GM18517 (cell line): ENCODE data around the gene MRPL20.
"Not testable (repeated sequence)": the region's sequence is repeated elsewhere in the genome, so short reads cannot be mapped to it uniquely, and the experiment has no call there.

Experiments
- ATAC-seq: cut with Tn5 transposase; IDR thresholded peaks from one replicate; pipeline ENCODE4 v1.9.1; 2021; ENCODE audit warnings: mild to moderate bottlenecking, moderate library complexity; ENCODE audit not compliant: unreplicated experiment

The MRPL20 gene

DNA sequence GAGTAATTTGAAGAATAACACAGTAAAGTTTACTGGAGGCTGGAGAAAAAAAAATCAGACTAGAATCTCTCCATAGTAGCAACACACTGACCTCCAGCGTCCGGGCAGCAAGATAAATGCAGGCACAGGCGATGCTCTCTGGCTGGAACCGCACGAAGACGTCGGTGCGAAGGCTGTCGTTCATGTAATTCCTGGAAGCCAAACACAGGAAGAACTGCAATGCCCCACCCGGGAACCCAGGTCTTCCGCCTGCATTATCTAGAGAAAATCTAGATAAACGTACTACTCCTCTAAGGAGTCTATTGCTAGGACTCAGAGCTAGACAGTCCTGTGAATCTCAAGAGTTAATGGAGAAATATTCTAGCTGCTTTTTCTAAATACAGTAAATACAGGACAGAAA lies 16.4 kb downstream of the MRPL20 start:
- no peak for ATAC-seq

DNA sequence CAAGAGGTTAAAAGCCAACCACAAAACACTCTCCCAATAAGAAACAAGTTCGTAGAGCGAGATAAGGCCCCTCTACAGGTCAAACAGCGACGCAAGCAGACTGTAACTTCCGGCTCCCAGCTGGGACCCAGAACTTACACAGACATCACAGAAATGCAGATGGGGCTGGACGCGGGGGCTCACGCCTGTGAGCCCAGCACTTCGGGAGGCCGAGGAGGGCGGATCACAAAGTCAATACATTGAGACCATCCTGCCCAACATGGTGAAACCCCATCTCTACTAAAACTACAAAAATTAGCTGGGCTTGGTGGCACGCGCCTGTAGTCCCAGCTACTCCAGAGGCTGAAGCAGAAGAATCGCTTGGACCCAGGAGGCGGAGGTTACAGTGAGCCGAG lies 19.0 kb downstream of the MRPL20 start:
- ATAC-seq: no peak

DNA sequence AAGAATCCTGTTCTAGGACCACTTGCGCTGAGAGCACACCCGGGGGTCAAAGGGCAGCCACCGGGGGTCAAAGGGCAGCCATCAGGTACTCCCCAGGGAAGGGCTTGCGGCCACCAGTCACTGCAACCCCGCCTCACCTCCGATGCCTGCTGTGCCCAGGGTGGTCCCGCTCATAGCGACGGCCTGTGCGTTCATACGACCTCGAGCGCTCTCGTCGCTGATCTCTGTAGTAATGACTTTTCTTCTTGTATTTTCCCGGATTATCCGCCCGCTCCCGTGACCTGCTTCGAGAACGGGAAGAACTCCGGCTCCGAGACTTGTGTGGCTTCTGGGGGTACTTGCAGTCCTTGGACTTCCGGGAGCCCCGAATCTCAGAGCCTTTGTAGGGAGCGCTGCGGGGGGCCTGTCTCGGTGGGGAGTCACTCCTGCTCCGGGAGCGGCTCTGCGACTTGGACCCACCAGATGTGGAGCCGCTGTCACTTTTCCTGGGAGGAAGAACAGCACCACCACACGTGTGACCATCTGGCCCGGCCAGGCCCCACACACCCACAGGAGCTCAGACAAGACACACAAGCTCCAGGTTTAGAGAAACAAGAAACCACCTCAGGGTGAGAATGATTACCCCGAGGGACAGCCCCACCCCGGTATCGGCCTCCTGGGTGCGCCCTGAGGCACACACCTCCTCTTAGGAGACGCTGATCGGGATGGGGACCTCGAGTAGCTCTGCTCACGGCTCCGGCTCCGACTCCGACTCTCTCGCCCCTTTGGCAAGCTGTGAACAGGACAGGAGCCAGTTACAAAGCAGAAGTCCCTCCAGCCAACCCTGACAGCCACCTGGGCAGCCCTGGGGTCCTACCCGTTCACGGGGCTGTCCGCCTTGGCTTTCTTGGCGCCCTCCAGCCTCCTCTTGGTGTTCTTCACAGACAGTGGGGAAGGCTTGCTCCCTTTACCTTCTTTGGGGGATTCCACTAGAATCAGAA lies 19.7 kb downstream of the MRPL20 start:
- no peak for ATAC-seq

DNA sequence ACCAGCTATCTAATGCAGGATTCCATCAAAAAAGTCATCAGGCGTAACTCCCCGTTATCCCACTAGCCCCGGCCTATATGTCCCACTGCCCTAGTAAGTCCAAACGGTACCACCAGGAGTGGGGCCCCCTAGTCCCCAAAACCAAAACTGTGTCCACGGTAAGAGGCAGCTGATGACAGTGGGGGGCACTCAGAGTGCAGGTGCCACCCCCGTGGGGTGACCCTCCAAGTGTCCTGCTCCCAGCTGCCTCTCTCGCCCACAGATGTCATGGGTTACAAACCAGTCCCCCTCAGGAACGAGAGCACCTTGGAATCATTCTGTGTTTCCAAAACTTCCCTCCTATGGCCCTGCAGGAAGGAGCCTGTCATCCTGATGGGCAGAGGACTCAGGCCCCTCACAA lies 21.2 kb downstream of the MRPL20 start:
- ATAC-seq: no peak

DNA sequence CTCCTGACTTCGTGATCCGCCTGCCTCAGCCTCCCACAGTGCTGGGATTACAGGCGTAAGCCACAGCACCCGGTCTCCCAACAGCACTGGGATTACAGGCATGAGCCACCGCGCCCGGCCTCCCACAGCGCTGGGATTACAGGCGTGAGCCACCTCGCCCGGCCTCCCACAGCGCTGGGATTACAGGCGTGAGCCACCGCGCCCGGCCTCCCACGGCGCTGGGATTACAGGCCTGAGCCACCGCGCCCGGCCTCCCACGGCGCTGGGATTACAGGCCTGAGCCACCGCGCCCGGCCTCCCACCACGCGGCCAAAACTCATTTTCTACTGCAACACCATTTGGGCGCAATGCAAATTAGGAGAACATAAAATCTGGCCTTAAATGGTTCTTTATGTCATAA lies 21.8 kb downstream of the MRPL20 start:
- ATAC-seq: not testable (repeated sequence)

DNA sequence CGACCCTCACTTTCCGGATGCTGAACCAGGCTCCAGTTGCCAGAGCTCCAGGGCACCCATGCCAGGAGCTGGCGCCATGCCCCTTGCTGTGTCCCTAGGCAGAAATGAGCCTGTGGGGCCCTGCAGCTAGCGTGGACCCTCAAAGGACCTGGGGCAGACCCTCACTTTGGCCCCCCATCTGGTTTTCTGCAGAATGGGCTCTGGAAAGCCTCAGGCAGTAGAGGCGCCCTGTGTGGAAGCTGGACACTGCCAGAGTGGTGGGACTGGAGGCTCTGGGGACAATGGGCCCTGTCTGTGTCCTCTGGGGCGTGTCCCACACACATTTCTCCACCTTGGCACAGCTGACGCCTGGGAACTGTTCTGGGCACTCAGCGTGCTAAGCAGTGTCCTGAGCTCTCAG lies 25.8 kb downstream of the MRPL20 start:
- ATAC-seq: no peak

DNA sequence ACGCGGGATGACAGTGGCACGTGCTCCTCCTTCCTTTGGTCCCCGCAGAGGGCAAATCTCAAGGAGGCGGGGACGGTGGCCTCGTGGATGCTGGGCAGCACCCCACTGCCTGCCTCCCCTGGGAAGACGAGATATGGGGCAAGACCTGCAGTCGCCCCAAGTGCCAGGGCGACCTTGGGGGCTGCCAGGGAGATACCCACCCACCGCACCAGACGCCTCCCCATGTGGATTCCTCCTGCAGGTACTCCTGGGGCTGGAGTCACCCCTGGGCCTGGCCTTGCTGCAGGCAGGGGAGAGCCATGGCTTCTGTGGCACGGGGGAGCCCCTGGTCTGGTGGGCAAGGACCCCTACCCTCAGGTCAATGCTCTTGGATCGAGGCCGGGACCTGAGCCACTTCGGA lies 26.2 kb downstream of the MRPL20 start:
- ATAC-seq: no peak

DNA sequence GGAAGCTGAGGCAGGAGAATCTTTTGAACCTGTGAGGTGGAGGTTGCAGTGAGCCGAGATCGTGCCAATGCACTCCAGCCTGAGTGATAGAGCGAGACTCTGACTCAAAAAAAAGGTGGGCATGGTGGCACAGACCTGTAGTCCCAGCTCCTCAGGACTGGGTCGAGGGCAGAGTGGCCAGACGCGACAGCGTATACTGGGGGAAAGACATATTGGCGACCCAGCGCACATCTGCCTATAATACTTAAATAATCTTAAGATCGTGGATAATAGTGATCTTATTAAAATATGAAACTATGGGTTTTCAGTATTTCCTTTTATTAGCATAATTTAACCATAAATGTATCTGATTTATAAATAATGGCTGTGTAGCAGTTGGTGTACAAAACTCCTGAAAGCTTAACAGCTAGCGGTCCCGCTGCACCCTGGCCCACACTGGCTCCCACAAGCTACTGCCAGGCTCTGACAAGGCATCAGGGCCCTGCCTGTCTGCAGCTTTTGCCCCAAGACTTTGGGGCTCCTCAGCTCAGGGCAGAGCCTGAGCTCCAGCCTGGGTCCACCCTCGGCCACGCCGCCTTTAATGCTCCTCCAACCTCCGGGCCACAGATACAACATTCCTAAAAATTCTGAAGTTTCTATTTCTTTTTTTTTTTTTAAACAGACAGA lies 29.4 kb downstream of the MRPL20 start:
- ATAC-seq: no peak

DNA sequence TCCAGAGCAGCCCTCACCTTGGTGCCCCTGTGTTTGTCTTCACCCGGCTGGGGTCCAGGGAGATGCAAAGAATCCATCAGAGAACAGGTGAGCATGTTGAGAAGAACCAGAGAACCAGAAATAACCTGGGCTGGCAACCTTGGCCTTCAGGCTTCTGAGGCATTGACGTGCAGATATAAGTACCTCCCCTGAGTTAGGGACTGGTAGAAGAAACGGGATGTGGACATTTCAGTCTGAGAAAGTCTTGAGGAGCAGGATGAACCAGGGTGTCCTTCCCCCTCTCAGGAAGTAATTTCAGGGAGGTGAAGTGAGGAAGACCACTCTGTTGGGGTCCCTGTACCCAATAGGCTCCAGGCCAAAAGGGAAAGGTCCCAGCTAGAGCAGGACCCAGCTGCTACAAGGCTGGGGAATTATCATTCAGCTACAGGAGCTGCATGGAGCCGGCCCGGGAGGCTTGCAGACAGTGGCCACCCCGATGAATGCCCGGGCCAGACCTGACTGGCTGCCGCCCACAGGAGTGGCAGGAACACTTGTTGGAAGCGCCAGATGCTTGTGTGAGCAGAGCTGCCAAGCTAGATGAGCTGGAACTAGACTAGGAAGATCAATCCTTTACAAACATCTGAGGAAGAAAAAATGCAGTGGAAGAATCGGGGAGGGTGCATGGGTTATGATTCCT lies 30.4 kb downstream of the MRPL20 start:
- ATAC-seq: no peak

DNA sequence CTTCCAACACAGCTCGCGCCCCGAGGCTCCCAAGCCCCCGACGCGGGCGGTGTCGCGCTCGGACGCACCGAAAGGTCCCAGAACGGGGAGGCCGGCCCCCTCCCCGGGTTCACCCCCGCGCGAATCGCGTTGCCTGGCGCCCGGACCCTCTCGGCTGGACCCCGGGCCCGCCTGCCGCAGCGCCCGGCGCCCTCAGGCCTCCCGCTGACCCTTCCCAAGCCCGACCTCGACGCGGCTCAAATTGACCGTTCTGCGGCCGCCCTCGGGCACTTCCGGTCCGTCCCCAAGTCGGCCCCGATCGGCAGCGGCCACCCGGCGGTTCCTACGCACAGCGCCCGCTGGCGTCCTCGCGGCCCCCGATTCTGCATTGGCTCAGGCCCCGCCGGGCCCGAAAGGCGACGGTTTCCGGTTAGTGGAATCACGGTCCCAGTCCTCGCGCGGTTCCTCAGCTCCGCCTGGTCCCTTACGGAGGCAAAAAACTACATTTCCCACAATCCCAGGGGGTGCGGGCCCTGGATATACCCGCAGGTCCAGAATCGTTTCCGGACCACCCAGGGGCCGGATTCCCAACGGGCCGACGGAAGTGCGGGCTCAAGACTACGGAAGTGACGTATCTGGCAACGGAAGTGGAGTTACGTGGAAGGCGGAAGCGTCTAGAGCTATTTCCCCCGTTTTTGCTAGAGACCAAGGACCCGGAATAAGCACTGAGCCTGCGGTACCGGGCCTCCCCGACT lies 32.0 kb downstream of the MRPL20 start, which contains the start of gene AURKAIP1:
AURKAIP1 (minus strand) TSS at position 279 of the 734 bp plus-strand sequence. CDS start 451 bp downstream, outside the sequence.
- peak; percentile 93 for ATAC-seq

DNA sequence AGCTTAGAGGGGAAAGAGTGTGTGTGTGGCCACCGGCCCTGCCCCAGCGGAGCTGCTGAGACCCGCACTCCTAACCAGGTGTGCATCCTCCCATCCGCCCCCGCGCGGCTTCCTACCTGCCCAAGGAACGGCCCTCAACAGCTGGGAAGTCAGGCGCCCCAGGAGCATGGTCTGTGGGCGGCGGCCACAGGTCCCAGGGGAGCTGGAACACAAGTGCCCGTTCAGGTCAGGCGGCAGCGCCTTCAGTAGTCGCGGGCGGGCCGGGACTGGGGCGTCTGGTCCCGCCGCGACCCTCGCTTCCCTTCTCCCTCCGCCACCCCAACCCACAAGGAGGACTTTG lies 32.5 kb downstream of the MRPL20 start:
- no peak for ATAC-seq

DNA sequence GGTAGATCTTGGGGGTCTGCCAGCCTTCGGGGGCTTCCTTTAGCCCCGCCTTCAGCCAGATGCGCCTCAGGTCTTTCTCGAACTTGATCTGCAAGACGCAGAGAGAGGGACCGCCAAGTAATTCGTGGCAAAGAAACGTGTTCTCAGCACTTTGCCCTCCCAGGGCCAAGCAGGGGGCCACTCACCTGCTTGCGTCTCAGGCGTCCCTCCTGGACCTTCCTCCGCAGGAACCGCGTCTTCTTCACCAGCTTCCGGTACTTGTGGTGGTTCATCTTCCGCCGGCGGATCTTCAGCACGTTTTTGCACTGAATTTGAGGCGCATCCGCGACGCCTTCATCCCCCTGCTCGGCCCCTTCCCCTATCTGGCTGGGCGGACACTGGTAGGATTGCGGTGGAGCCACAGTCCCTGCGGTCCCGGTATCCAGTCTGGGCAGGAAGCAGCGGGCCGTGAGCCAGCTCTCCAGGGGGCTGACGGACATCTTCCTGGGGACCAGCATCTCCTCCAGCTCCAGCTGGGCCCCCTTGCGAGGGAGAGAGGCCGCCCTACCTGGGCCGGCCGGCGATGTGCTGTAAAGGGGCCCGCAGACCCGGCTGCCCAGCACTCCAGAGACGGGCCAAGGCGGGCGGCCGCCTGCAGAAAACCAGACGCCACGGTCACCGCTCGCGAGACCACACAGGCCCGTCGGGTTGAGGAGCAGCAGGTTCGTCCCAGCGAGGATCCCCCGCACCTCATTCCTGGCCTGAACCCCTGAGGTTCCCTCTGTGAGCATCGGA lies 33.1 kb downstream of the MRPL20 start:
- no peak for ATAC-seq

DNA sequence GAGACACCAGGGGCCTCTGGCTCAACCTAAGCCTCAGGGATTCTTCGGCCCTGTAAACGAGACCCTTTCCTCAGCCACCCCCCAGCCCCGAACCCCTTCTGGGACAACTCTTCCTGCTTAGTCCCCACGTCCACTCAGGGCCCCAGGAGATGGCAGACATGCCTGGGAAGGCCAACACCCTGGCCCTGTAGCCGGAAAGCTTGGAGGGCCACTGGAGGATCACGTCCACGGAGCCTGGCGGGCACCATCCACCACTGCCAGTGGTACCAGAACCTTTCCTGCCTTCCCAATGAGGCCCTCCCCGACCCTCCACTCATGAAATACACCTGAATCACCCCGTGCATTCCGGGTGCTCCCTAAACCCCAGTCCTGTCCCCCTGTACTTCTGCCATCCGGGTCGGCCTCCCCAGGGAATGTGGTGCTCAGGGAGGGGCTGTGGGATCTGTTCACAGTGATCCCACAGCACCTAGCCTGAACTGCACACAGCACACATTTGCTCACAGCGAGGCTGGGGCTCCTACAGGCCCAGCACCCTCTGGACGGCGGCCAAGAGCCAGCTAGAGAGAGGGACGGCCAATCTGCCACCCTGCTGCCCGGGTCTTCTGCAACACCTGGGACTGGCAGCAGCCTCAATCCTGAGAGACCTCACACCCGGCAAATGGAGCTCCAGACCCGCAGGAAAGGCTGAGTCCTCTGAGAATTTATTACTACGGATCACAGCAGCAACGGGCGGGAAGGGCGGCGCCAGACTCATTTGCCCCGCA lies 33.9 kb downstream of the MRPL20 start:
- ATAC-seq: no peak

DNA sequence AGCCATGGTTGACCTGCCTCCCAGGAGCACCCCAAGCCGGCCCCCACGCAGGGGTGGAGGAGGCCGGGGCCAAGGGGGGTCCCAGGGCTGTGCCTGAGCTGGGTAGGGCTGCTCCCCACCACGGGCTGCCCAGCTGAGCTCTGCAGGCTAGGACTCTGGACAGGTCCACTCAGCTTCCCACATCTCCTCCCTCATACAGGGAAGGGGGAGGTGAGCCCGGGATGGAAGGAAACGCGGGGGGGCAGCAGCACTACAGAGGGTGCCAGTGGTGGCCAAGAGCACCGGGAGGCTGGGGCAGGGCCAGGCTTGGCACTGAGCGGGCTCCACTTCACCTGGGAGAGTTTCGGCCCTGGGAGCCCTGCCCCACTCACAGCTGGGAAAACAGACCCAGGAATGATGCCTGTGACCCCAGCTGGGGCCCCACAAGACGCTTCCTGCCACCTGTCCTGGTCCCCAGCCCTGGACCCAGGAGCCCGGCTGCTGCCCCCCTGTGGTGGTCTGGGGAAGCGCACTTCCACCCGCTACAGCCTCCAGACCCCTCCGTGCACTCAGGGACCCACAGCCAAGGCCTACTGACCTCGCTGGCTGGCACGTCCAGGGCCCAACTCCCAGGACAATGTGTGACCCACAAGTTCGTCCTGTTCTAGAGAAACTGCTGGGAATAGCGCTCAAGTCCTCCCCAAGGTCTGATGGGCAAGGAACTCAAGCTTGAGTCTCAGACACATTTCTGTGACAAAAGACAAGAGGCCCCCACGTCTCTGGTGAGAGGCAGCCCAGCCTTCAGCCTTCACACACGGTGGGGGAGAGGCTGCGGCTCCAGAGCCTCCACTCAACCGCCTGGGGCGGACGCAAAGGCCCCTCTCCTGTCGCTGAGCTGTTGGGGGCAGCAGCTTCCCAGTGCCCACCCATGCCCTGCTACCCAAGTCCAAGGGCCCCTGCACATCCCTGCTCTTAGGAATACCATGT lies 35.1 kb downstream of the MRPL20 start:
- no peak for ATAC-seq

DNA sequence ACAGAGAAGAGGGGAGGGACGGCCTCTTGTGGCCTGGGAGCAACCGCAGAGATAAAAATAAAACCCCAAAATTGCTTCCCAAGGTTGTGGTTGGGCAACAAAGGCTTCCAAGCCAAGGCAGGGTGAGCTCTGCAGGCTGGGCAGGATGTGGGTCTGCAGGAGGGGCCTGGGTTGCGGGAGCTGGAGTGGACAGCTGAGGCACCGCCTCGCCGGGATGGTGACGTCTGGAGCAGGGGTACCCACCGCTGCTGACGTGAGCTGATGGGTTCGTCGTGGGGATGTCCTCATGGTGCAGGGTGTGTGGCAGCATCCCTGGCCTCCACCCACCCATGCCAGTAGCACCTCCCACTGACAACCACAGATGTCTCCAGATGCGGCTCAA lies 35.7 kb downstream of the MRPL20 start:
- ATAC-seq: no peak

DNA sequence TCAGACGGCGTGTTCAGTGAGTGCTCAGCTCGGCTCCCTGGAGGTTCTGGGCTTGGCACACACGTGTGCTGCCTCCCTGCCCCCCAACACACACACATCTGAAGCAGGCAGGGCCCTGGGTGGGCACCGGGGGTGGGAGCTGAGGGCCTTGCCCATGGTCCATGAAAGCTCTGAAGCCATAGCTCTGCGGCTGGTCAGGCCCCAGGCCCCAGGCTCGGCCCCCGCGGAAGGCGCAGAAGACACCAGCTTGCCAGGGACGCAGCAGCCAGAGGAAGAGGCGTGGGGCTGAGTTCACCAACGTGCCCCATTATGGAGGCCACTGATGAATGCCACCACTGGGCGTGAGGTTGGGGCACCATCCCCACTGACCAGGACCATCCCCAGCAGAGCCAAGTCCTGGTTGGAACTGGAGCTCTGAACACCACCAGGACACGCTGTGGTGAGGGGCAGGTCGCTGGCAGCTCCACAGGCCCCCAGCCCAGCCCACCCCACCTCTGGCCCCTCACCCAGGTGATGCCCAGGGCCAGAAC lies 36.3 kb downstream of the MRPL20 start:
- ATAC-seq: no peak

DNA sequence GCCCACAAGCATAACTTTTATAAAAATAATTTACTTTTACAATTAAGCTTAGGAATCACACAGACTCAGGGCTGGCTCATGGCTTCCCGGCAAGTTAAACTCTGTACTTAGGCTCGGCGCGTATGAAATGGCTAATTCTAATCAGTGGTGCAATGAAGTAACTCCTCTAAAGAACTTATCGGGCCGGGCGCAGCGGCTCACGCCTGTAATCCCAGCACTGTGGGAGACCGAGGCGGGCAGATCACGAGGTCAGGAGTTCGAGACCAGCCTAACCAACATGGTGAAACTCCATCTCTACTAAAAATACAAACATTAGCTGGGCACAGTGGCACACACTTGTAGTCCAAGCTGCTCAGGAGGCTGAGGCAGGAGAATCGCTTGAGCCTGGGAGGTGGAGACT lies 37.0 kb downstream of the MRPL20 start:
- ATAC-seq: not testable (repeated sequence)

DNA sequence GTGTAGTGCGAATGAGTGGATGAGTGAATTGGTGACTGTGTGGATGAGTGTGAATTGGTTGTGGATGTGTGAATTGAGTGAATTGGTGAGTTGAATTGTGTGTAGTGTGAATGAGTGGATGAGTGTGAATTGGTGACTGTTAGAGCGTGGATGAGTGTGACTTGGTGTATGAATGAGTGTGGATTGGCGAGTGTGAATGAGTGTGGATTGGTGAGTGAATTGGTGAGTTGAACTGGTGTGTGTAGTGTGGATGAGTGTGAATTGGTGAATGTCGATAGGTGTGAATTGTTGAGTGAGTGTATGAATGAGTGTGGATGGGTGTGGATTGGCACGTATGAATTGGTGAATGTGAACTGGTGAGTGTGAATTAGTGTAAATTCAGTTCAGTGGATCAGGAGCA lies 39.8 kb downstream of the MRPL20 start:
- ATAC-seq: no peak
